Effector memory CD4-positive, alpha-beta T cell (primary cell): ENCODE data around the gene IMPDH1.

Source experiments
- DNase-seq, 3 donors: peaks; one replicate each; pipeline ENCODE4 v3.0.0-alpha.2; 2020
- H3K27ac ChIP-seq: 2 replicates; pipeline ENCODE4 v1.7.0; 2013; ENCODE audit warnings: mild to moderate bottlenecking, low read length, moderate library complexity; ENCODE audit not compliant: insufficient read depth, poor library complexity, severe bottlenecking
- H3K27me3 ChIP-seq: replicated peaks from 2 replicates; pipeline ENCODE4 v1.7.0; 2013; ENCODE audit warnings: mild to moderate bottlenecking, low read length; ENCODE audit not compliant: insufficient read depth, control insufficient read depth, poor library complexity, severe bottlenecking
- H3K36me3 ChIP-seq: 2 replicates; pipeline ENCODE4 v1.7.0; 2013; ENCODE audit warnings: mild to moderate bottlenecking, low read length, moderate library complexity; ENCODE audit not compliant: control insufficient read depth, insufficient read depth
- H3K4me1 ChIP-seq: 2 replicates; pipeline ENCODE4 v1.7.0; 2013; ENCODE audit warnings: low read length, mild to moderate bottlenecking; ENCODE audit not compliant: control insufficient read depth, insufficient read depth, poor library complexity, severe bottlenecking
- H3K4me3 ChIP-seq: 2 replicates; pipeline ENCODE4 v1.7.0; 2013; ENCODE audit warnings: low read length, low read depth, mild to moderate bottlenecking; ENCODE audit not compliant: insufficient read depth, poor library complexity, severe bottlenecking
- H3K9me3 ChIP-seq: 2 replicates; pipeline ENCODE4 v1.7.0; 2013; ENCODE audit warnings: mild to moderate bottlenecking, low read length, moderate library complexity; ENCODE audit not compliant: control insufficient read depth

Gene IMPDH1

DNA sequence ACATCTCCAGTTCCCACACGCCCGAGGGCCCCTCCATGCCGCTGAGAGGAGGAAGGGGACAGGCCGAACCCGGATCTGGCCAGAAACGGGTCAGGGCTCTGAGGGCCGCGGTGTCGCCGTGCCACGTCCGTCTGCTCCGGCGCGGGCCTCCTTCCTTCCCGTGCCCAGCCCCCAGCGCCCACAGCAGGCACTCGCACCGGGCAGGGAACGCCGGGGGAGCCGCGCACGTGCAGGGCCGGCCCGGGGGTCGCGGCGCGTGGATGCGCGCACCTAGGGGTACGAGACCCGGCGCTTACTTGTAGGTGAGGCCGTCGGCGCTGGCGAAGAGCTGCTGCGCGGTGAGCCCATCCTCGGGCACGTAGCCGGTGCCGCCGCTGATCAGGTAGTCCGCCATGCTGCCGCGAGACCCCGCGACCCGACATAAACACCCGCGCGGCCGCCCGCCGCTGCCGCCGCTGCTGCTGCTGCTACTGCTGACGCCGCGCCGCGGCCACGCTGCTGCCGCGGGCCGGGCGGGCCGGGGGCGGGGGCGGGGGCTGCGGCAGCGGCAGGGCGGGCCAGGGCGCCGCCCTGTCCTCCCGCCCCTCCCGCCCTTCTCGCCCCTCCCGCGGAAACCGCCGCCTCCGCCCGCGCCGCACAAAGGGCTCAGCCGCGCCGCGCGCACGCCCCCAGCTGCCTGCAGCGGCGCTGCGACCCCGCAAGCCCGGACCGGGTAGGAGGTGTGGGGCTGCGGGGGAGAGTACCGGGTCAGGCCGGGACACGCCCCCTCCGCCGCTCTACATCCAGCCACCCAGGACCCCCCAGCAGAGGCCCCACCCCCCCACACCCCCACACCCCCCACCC lies 4.1 kb downstream of the IMPDH1 start:
- Histone ChIP-seq H3K27ac (peak overlapping the region; percentile 45), H3K27me3 (no peaks in the 10 kb centered on the region), H3K9me3 (no peaks in the 10 kb centered on the region), H3K4me1 (peaks cover 42% of the 10 kb centered on the region), H3K36me3 (peaks cover 14% of the 10 kb centered on the region), H3K4me3 (peak overlapping the region; percentile 86)
- DNase-seq, result peak; percentile 49 to 58 (median 56)

DNA sequence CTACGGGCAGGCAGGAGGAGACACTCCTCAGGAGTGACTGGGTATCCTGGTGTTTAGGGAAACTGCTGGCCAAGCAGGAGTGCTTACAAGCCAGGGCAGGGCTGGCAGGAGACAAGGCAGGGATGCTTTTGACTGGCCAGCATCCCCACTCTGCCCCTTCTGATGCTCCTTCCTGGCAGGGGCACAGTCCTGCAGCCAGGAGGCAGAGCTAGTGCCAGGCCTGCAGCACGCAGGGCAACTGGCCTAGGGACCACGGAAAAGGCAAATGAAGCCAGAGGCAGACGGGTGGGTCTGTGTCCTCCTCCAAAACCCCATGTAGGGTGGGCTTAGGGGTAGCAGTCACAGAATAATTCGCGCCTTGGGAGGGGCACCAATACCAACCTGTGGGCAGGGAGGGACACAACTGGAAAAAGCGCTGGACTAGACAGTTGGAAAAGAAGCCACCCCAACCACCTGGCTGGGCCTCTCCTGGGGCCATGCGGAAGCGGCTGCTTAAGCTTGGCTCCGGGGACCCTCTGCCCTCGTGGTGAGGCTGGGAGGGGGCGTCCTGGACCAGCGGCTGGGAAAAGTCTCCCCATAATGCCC lies 4.8 kb downstream of the IMPDH1 start:
- Histone ChIP-seq H3K36me3 (peaks cover 20% of the 10 kb centered on the region), H3K27me3 (no peaks in the 10 kb centered on the region), H3K27ac (peak overlapping the region; percentile 45), H3K4me1 (peaks cover 38% of the 10 kb centered on the region), H3K9me3 (no peaks in the 10 kb centered on the region), H3K4me3 (peak overlapping the region; percentile 86)
- no peak for DNase-seq

- no peaks in the 10 kb centered on the region for H3K9me3 ChIP-seq
- no peak overlapping the region for H3K4me3 ChIP-seq
- no peak for DNase-seq
- no peaks in the 10 kb centered on the region for H3K27me3 ChIP-seq
- peaks cover 24% of the 10 kb centered on the region for H3K36me3 ChIP-seq
- H3K4me1 ChIP-seq, result peaks cover 38% of the 10 kb centered on the region
- H3K27ac ChIP-seq, result no peak overlapping the region
Measured at GRCh38 chr7:128404143-128404681, 5.6 kb downstream of the IMPDH1 start.

DNA sequence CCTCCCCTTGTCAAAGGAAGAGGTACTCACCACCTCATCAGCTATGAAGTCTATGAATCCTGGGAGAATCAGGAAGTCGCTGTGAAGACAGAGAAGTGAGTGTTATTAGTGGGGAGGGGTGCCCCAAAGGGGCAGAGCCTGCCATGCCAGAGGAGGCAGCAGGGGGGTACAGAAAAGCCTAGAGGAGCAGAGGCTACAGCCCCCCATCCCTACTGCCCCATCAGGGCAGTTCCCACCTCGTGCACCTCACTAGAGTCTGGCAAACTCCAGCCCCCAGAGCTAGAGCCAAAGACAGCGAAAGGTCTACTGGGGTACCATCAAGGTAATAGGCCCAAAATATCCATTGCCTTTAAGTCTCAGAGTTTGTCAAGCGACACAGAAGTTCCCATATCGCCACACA lies 6.1 kb downstream of the IMPDH1 start:
- Histone ChIP-seq H3K9me3 (no peaks in the 10 kb centered on the region), H3K36me3 (peaks cover 24% of the 10 kb centered on the region), H3K4me3 (no peak overlapping the region), H3K27ac (no peak overlapping the region), H3K27me3 (no peaks in the 10 kb centered on the region), H3K4me1 (peaks cover 33% of the 10 kb centered on the region)
- no peak for DNase-seq

DNA sequence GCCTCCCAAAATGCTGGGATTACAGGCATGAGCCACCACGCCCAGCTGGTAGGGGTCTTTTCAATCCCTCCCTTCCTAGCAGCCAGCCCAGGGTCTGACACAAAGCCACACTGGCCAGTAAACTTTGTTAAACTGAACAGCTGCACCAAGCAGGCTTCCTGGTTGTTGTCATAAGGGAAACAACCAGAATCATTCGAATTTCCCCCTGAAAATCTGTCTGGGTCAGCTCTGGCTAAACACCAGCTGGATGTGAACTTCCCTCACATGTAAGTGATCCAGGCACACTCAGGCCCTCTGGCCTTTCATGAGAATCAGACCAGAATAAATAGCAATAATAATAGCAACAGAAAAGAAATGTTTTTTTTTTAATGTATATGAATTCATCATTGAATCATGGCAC lies 7.4 kb downstream of the IMPDH1 start:
- peaks cover 36% of the 10 kb centered on the region for H3K36me3 ChIP-seq
- peaks cover 23% of the 10 kb centered on the region for H3K4me1 ChIP-seq
- H3K27ac ChIP-seq, result no peak overlapping the region
- H3K4me3 ChIP-seq, result no peak overlapping the region
- H3K27me3 ChIP-seq, result no peaks in the 10 kb centered on the region
- no peak for DNase-seq
- no peaks in the 10 kb centered on the region for H3K9me3 ChIP-seq

DNA sequence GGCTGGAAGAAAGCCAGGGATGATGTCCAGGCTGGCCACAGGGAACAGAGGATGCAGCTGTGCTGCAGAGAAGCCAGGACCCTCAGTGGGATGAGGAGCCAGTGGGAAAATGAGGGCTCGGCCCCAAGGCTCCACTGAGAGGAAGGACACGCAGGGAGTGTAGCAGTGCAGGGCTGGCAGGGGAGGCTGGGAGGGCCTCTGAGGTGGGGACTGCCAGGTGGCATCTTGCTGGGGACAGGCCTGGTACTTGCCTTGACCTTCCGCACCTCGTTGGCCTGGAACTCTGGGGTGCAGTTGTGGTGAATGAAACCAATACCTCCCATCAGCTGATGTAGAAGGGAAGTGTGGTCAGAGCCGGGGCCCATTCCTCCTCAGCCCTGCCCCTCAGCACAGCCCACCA lies 9.2 kb downstream of the IMPDH1 start:
- Histone ChIP-seq H3K9me3 (no peaks in the 10 kb centered on the region), H3K4me3 (no peak overlapping the region), H3K27ac (no peak overlapping the region), H3K36me3 (peaks cover 51% of the 10 kb centered on the region), H3K4me1 (peaks cover 12% of the 10 kb centered on the region), H3K27me3 (no peaks in the 10 kb centered on the region)
- DNase-seq, result no peak

GRCh38 chr7:128399991-128400390 lies 9.8 kb downstream of the IMPDH1 start:
- DNase-seq, result no peak
- H3K36me3 ChIP-seq, result peaks cover 57% of the 10 kb centered on the region
- H3K27ac ChIP-seq, result no peak overlapping the region

GRCh38 chr7:128398841-128399135 lies 11.0 kb downstream of the IMPDH1 start:
- no peaks in the 10 kb centered on the region for H3K9me3 ChIP-seq
- H3K4me1 ChIP-seq, result no peaks in the 10 kb centered on the region
- no peak overlapping the region for H3K4me3 ChIP-seq
- H3K27me3 ChIP-seq, result no peaks in the 10 kb centered on the region
- DNase-seq, result no peak
- no peak overlapping the region for H3K27ac ChIP-seq
- peaks cover 67% of the 10 kb centered on the region for H3K36me3 ChIP-seq

More at GRCh38 chr7:128399991-128400390, 9.8 kb downstream of the IMPDH1 start:
- Histone ChIP-seq H3K27me3 (no peaks in the 10 kb centered on the region), H3K4me1 (peaks cover 7% of the 10 kb centered on the region), H3K9me3 (no peaks in the 10 kb centered on the region), H3K4me3 (no peak overlapping the region)

GRCh38 chr7:128398016-128398840 lies 11.6 kb downstream of the IMPDH1 start:
- H3K4me3 ChIP-seq, result no peak overlapping the region
- H3K9me3 ChIP-seq, result no peaks in the 10 kb centered on the region
- no peak overlapping the region for H3K27ac ChIP-seq
- no peaks in the 10 kb centered on the region for H3K27me3 ChIP-seq
- H3K36me3 ChIP-seq, result peaks cover 70% of the 10 kb centered on the region
- DNase-seq, result no peak
- H3K4me1 ChIP-seq, result no peaks in the 10 kb centered on the region
